ENCODE measurements around the gene GHRHR.

GRCh38 chr7:30965883-30966282 is 2.1 kb downstream of the GHRHR start:
- TF ChIP-seq POLR2A (IDR thresholded peaks at IDR 0.05; ENCODE audit: low read length) (no peak), GATA1 (IDR thresholded peaks at IDR 0.05; ENCODE audit: low read depth, low read length) (no peak)

Measured in erythroblast (primary cell).